NCI-H82 treated with DMSO at 0.1 percent for 48 hours (cell line): ENCODE data around the gene MNAT1.
"Not testable (repeated sequence)": the region's sequence is repeated elsewhere in the genome, so short reads cannot be mapped to it uniquely, and the experiment has no call there.

ENCODE experiments used
- DNase-seq: peaks from one replicate; lab custom pipeline; 2025; ENCODE audit not compliant: unreplicated experiment; lab: John Stamatoyannopoulos, UW

Gene MNAT1

GRCh38 chr14:60736494-60736893 is 1.9 kb downstream of the MNAT1 start:
- DNase-seq, result no peak

- DNase-seq, result no peak
Measured at GRCh38 chr14:60738843-60739508, 4.4 kb downstream of the MNAT1 start.

GRCh38 chr14:60744566-60744965 is 10.0 kb downstream of the MNAT1 start:
- DNase-seq, result no peak

GRCh38 chr14:60753264-60754119 is 18.9 kb downstream of the MNAT1 start:
- DNase-seq, result no peak

- DNase-seq, result no peak
Measured at GRCh38 chr14:60756847-60757246, 22.3 kb downstream of the MNAT1 start.

- DNase-seq, result no peak
Measured at GRCh38 chr14:60757567-60758002, 23.0 kb downstream of the MNAT1 start.

GRCh38 chr14:60758885-60759284 is 24.3 kb downstream of the MNAT1 start:
- DNase-seq, result no peak

- DNase-seq, result no peak
Measured at GRCh38 chr14:60760209-60760608, 25.6 kb downstream of the MNAT1 start.

- no peak for DNase-seq
Measured at GRCh38 chr14:60760644-60761364, 26.2 kb downstream of the MNAT1 start.

- no peak for DNase-seq
Measured at GRCh38 chr14:60768602-60769001, 34.0 kb downstream of the MNAT1 start.

GRCh38 chr14:60771117-60771516 is 36.6 kb downstream of the MNAT1 start:
- no peak for DNase-seq

- DNase-seq, result no peak
Measured at GRCh38 chr14:60773558-60773957, 39.0 kb downstream of the MNAT1 start.

- DNase-seq, result no peak
Measured at GRCh38 chr14:60775296-60775695, 40.7 kb downstream of the MNAT1 start.

GRCh38 chr14:60777856-60778578 is 43.5 kb downstream of the MNAT1 start:
- no peak for DNase-seq

GRCh38 chr14:60779745-60780514 is 45.4 kb downstream of the MNAT1 start:
- DNase-seq, result not testable (repeated sequence)

- not testable (repeated sequence) for DNase-seq
Measured at GRCh38 chr14:60780558-60780957, 46.0 kb downstream of the MNAT1 start.

GRCh38 chr14:60786905-60787304 is 52.3 kb downstream of the MNAT1 start:
- no peak for DNase-seq

GRCh38 chr14:60789656-60790055 is 55.1 kb downstream of the MNAT1 start:
- DNase-seq, result no peak

- no peak for DNase-seq
Measured at GRCh38 chr14:60790850-60791249, 56.3 kb downstream of the MNAT1 start.

- no peak for DNase-seq
Measured at GRCh38 chr14:60796434-60796833, 61.9 kb downstream of the MNAT1 start.
